Measurements from ENCODE around the gene ACOT11. TPM values are rescaled to one million over a fixed set of nuclear protein-coding genes. Genes with fewer than 3 reads are reported as not detected.
A peak's percentile ranks its signal among the peaks of the same experiment; 100 is the strongest.

The ACOT11 gene
- total and polyA plus RNA-seq, 2 of the 13 experiments (the other 11 are each of a cell fraction or from before 2014, with no cell fraction given), result 2.6 to 3.3 TPM

DNA sequence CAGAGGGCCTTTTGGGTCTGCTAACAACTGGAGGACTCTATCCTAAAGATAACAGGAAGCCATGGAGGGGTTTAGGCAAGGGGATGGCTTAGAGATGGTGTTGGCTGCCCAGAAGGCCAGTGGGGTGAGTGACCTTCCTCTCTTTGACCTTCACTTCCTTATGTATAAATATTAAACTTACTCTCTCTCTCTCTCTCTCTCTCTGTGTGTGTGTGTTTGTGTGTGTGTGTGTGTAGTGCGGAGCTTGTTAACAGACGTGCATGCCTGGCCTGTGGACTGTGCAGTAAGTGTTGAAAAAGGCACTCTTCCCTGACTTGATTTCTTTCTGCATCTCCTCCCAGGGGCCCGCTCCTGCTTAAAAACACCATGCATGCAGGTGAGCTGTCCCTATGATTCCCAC lies 103.6 kb downstream of the ACOT11 start (continued):
- TF ChIP-seq ZNF710 (CRISPR knock-in tag; IDR thresholded peaks at IDR 0.05; ENCODE audit: borderline replicate concordance), result peak; percentile 28; the same call in 1 of the 2 replicates
- 0 out of 2 replicates have a peak, but pooled peaks have one; percentile 14 for TF ChIP-seq FOXA3 (CRISPR knock-in tag; IDR thresholded peaks at IDR 0.05)
- TF ChIP-seq, protein P1, sequence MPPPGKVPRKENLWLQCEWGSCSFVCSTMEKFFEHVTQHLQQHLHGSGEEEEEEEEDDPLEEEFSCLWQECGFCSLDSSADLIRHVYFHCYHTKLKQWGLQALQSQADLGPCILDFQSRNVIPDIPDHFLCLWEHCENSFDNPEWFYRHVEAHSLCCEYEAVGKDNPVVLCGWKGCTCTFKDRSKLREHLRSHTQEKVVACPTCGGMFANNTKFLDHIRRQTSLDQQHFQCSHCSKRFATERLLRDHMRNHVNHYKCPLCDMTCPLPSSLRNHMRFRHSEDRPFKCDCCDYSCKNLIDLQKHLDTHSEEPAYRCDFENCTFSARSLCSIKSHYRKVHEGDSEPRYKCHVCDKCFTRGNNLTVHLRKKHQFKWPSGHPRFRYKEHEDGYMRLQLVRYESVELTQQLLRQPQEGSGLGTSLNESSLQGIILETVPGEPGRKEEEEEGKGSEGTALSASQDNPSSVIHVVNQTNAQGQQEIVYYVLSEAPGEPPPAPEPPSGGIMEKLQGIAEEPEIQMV (CRISPR knock-in tag; IDR thresholded peaks at IDR 0.05; ENCODE audit: low read depth), result no peak
- TF ChIP-seq NCOR1 (IDR thresholded peaks at IDR 0.05; ENCODE audit: borderline replicate concordance, low read length), result 0 out of 2 replicates have a peak, but pooled peaks have one; percentile 21
- TF ChIP-seq, protein P2, sequence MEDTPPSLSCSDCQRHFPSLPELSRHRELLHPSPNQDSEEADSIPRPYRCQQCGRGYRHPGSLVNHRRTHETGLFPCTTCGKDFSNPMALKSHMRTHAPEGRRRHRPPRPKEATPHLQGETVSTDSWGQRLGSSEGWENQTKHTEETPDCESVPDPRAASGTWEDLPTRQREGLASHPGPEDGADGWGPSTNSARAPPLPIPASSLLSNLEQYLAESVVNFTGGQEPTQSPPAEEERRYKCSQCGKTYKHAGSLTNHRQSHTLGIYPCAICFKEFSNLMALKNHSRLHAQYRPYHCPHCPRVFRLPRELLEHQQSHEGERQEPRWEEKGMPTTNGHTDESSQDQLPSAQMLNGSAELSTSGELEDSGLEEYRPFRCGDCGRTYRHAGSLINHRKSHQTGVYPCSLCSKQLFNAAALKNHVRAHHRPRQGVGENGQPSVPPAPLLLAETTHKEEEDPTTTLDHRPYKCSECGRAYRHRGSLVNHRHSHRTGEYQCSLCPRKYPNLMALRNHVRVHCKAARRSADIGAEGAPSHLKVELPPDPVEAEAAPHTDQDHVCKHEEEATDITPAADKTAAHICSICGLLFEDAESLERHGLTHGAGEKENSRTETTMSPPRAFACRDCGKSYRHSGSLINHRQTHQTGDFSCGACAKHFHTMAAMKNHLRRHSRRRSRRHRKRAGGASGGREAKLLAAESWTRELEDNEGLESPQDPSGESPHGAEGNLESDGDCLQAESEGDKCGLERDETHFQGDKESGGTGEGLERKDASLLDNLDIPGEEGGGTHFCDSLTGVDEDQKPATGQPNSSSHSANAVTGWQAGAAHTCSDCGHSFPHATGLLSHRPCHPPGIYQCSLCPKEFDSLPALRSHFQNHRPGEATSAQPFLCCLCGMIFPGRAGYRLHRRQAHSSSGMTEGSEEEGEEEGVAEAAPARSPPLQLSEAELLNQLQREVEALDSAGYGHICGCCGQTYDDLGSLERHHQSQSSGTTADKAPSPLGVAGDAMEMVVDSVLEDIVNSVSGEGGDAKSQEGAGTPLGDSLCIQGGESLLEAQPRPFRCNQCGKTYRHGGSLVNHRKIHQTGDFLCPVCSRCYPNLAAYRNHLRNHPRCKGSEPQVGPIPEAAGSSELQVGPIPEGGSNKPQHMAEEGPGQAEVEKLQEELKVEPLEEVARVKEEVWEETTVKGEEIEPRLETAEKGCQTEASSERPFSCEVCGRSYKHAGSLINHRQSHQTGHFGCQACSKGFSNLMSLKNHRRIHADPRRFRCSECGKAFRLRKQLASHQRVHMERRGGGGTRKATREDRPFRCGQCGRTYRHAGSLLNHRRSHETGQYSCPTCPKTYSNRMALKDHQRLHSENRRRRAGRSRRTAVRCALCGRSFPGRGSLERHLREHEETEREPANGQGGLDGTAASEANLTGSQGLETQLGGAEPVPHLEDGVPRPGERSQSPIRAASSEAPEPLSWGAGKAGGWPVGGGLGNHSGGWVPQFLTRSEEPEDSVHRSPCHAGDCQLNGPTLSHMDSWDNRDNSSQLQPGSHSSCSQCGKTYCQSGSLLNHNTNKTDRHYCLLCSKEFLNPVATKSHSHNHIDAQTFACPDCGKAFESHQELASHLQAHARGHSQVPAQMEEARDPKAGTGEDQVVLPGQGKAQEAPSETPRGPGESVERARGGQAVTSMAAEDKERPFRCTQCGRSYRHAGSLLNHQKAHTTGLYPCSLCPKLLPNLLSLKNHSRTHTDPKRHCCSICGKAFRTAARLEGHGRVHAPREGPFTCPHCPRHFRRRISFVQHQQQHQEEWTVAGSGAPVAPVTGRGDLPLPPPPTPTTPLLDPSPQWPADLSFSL (CRISPR knock-in tag; IDR thresholded peaks at IDR 0.05), result peak; percentile 78
- TF ChIP-seq ESRRA (CRISPR knock-in tag; IDR thresholded peaks at IDR 0.05; ENCODE audit: low read depth), result peak; percentile 96
- TF ChIP-seq ZNF496 (CRISPR knock-in tag; IDR thresholded peaks at IDR 0.05; ENCODE audit: insufficient replicate concordance), result no peak
- peak; percentile 50 for TF ChIP-seq SALL1 (CRISPR knock-in tag; IDR thresholded peaks at IDR 0.05)
- peak; percentile 25; the same call in 1 of the 2 replicates for TF ChIP-seq ZNF292 (CRISPR knock-in tag; IDR thresholded peaks at IDR 0.05; ENCODE audit: borderline replicate concordance, low read depth)
- no peak for TF ChIP-seq SOX6 (IDR thresholded peaks at IDR 0.05)
- TF ChIP-seq SOX6 (CRISPR knock-in tag; IDR thresholded peaks at IDR 0.05), result 0 out of 2 replicates have a peak, but pooled peaks have one; percentile 23
- TF ChIP-seq FOXP4 (CRISPR knock-in tag; IDR thresholded peaks at IDR 0.05), result 0 out of 2 replicates have a peak, but pooled peaks have one; percentile 25
- TF ChIP-seq, protein P3, sequence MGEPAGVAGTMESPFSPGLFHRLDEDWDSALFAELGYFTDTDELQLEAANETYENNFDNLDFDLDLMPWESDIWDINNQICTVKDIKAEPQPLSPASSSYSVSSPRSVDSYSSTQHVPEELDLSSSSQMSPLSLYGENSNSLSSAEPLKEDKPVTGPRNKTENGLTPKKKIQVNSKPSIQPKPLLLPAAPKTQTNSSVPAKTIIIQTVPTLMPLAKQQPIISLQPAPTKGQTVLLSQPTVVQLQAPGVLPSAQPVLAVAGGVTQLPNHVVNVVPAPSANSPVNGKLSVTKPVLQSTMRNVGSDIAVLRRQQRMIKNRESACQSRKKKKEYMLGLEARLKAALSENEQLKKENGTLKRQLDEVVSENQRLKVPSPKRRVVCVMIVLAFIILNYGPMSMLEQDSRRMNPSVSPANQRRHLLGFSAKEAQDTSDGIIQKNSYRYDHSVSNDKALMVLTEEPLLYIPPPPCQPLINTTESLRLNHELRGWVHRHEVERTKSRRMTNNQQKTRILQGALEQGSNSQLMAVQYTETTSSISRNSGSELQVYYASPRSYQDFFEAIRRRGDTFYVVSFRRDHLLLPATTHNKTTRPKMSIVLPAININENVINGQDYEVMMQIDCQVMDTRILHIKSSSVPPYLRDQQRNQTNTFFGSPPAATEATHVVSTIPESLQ (CRISPR knock-in tag; conservative IDR thresholded peaks at IDR 0.05), result no peak
- TF ChIP-seq NR2F2 (IDR thresholded peaks at IDR 0.05; ENCODE audit: borderline replicate concordance, low read depth), result peak; percentile 40; the same call in 1 of the 2 replicates
- peak; percentile 46 for TF ChIP-seq RXRB (CRISPR knock-in tag; IDR thresholded peaks at IDR 0.05; ENCODE audit: borderline replicate concordance)

Data from HepG2 (cell line).